Neural cell (in vitro differentiated cells): Measurements from ENCODE around the gene AOC2. TPM values are rescaled to one million over a fixed set of nuclear protein-coding genes. Genes with fewer than 3 reads are reported as not detected.

Experiments
- H2AFZ ChIP-seq: fragments of 200-600, 300-800 bp; sonication (generic), shearing (Covaris generic); 2 replicates; pipeline ENCODE4 v1.6.0; 2014; ENCODE audit warnings: low read depth, mild to moderate bottlenecking, antibody characterized with exemption, low read length, moderate library complexity
- H3F3A ChIP-seq: fragments of 200-600 bp; shearing (Covaris generic); 2 replicates; pipeline ENCODE4 v1.6.1; 2016; ENCODE audit warnings: mild to moderate bottlenecking, moderate library complexity, mixed read lengths, antibody characterized with exemption, low read length; ENCODE audit not compliant: insufficient read depth, poor library complexity, severe bottlenecking
- H3K27ac ChIP-seq: fragments of 200-600, 300-800 bp; sonication (generic), shearing (Covaris generic); 2 replicates; pipeline ENCODE4 v1.5.1; 2014; ENCODE audit warnings: mild to moderate bottlenecking, low read length, moderate library complexity
- H3K27me3 ChIP-seq: fragments of 300-800, 200-600 bp; sonication (generic), shearing (Covaris generic); 2 replicates; pipeline ENCODE4 v1.6.0; 2014; ENCODE audit warnings: mild to moderate bottlenecking, low read depth, low read length, moderate library complexity; ENCODE audit not compliant: insufficient read depth
- H3K36me3 ChIP-seq: fragments of 300-800, 200-600 bp; sonication (generic), shearing (Covaris generic); 2 replicates; pipeline ENCODE4 v1.5.1; 2014; ENCODE audit warnings: mild to moderate bottlenecking, antibody characterized with exemption, low read length, moderate library complexity; ENCODE audit not compliant: insufficient read depth
- H3K4me2 ChIP-seq: fragments of 300-800, 200-600 bp; sonication (generic), shearing (Covaris generic); 2 replicates; pipeline ENCODE4 v1.6.0; 2014; ENCODE audit warnings: mild to moderate bottlenecking, low read length
- H3K4me3 ChIP-seq: fragments of 300-800, 200-600 bp; sonication (generic), shearing (Covaris generic); 2 replicates; pipeline ENCODE4 v1.5.1; 2014; ENCODE audit warnings: mild to moderate bottlenecking, low read length, moderate library complexity
- H3K79me2 ChIP-seq: fragments of 200-600 bp; shearing (Covaris generic); replicated peaks from 2 replicates; pipeline ENCODE4 v1.6.0; 2014; ENCODE audit warnings: mild to moderate bottlenecking, low read length, moderate library complexity; ENCODE audit not compliant: insufficient read depth
- H3K9ac ChIP-seq: fragments of 300-800, 200-600 bp; sonication (generic), shearing (Covaris generic); 2 replicates; pipeline ENCODE4 v1.6.1; 2016; ENCODE audit warnings: mild to moderate bottlenecking, low read length, mixed read lengths
- H3K9me2 ChIP-seq: fragments of 200-600 bp; shearing (Covaris generic); 2 replicates; pipeline ENCODE4 v1.6.1; 2016; ENCODE audit warnings: mild to moderate bottlenecking, low read length, mixed read lengths; ENCODE audit not compliant: insufficient read depth
- H3K9me3 ChIP-seq: fragments of 200-600, 300-800 bp; sonication (generic), shearing (Covaris generic); 2 replicates; pipeline ENCODE4 v1.6.1; 2016; ENCODE audit warnings: mild to moderate bottlenecking, mixed run types, low read length, moderate library complexity, mixed read lengths
- H4K20me1 ChIP-seq: fragments of 200-600 bp; shearing (Covaris generic); 2 replicates; pipeline ENCODE4 v1.6.1; 2016; ENCODE audit warnings: mild to moderate bottlenecking, mixed run types; ENCODE audit not compliant: insufficient read depth
- CTCF ChIP-seq: fragments of 450-650 bp; IDR thresholded peaks from 2 replicates; pipeline ENCODE4 v1.5.1; 2014; ENCODE audit warnings: antibody characterized with exemption, mild to moderate bottlenecking, moderate library complexity; ENCODE audit not compliant: poor library complexity, severe bottlenecking
- EP300 ChIP-seq: fragments of 450-650 bp; conservative IDR thresholded peaks from 2 replicates; pipeline ENCODE4 v1.6.1; 2014; ENCODE audit warnings: antibody characterized with exemption, mild to moderate bottlenecking, moderate library complexity; ENCODE audit not compliant: poor library complexity, severe bottlenecking
- EZH2 ChIP-seq: fragments of 200-600, 300-800 bp; shearing (Covaris generic), sonication (generic); IDR thresholded peaks from 2 replicates; pipeline ENCODE4 v1.6.1; 2014; ENCODE audit warnings: antibody characterized with exemption, low read length, borderline replicate concordance, mild to moderate bottlenecking; ENCODE audit not compliant: insufficient read depth, poor library complexity, severe bottlenecking
- MXI1 ChIP-seq: fragments of 450-650 bp; conservative IDR thresholded peaks from 2 replicates; pipeline ENCODE4 v1.6.1; 2014; ENCODE audit warnings: antibody characterized with exemption, mild to moderate bottlenecking; ENCODE audit not compliant: poor library complexity, severe bottlenecking
- POLR2AphosphoS5 ChIP-seq: IDR thresholded peaks from 2 replicates; pipeline ENCODE4 v1.6.1; 2012
- RAD21 ChIP-seq: fragments of 450-650 bp; conservative IDR thresholded peaks from 2 replicates; pipeline ENCODE4 v1.6.1; 2014; ENCODE audit warnings: antibody characterized with exemption, mild to moderate bottlenecking, moderate library complexity
- REST ChIP-seq: IDR thresholded peaks from 2 replicates; pipeline ENCODE4 v1.6.1; 2012; ENCODE audit warnings: borderline replicate concordance
- SMC3 ChIP-seq: fragments of 450-650 bp; conservative IDR thresholded peaks from 2 replicates; pipeline ENCODE4 v1.6.1; 2014; ENCODE audit warnings: antibody characterized with exemption, mild to moderate bottlenecking, moderate library complexity; ENCODE audit not compliant: poor library complexity
- TAF1 ChIP-seq: IDR thresholded peaks from 2 replicates; pipeline ENCODE4 v1.6.1; 2012; ENCODE audit warnings: low read depth
- polyA plus RNA-seq: library from polyadenylated mRNA; depleted of rRNA; stranded (reverse); fragments of >200 nt; gene quantifications from 2 replicates; pipeline ENCODE4 v1.2.3, GENCODE V29; 2014

Gene AOC2
- polyA plus RNA-seq, 1 donor from 2014 or later, result 2.8 TPM

- no peaks in the 10 kb centered on the region for H3K27me3 ChIP-seq
- no peaks in the 10 kb centered on the region for H3K79me2 ChIP-seq
- no peak overlapping the region for H2AFZ ChIP-seq
- TF ChIP-seq CTCF (no peak), POLR2AphosphoS5 (no peak), REST (no peak), MXI1 (no peak), EP300 (no peak), TAF1 (no peak), EZH2 (no peak), SMC3 (no peak), RAD21 (no peak)
- H3F3A ChIP-seq, result no peaks in the 10 kb centered on the region
- H3K9me2 ChIP-seq, result no peaks in the 10 kb centered on the region
- H3K4me3 ChIP-seq, result no peak overlapping the region
- H3K36me3 ChIP-seq, result no peaks in the 10 kb centered on the region
- H3K4me2 ChIP-seq, result no peak overlapping the region
- H4K20me1 ChIP-seq, result no peaks in the 10 kb centered on the region
- no peaks in the 10 kb centered on the region for H3K9me3 ChIP-seq
- H3K27ac ChIP-seq, result no peak overlapping the region
- H3K9ac ChIP-seq, result no peak overlapping the region
These were observed 42.1 kb downstream of the AOC2 start for GRCh38 chr17:42886283-42887176.

GRCh38 chr17:42889809-42890208 lies 45.4 kb downstream of the AOC2 start:
- no peak overlapping the region for H3K27ac ChIP-seq
- no peak overlapping the region for H3K9ac ChIP-seq
- no peak overlapping the region for H2AFZ ChIP-seq
- H3K4me3 ChIP-seq, result no peak overlapping the region
- H3K9me2 ChIP-seq, result no peaks in the 10 kb centered on the region
- H3K9me3 ChIP-seq, result no peaks in the 10 kb centered on the region
- TF ChIP-seq CTCF, result no peak
- no peak for TF ChIP-seq TAF1
- no peak for TF ChIP-seq RAD21
- TF ChIP-seq POLR2AphosphoS5, result no peak
- no peak for TF ChIP-seq EP300
- H3K79me2 ChIP-seq, result no peaks in the 10 kb centered on the region
- no peaks in the 10 kb centered on the region for H4K20me1 ChIP-seq
- H3K4me2 ChIP-seq, result no peak overlapping the region
- no peaks in the 10 kb centered on the region for H3K27me3 ChIP-seq
- no peaks in the 10 kb centered on the region for H3K36me3 ChIP-seq
- H3F3A ChIP-seq, result no peaks in the 10 kb centered on the region
